Jurkat, Clone E6-1 (cell line): ENCODE results near the gene MSI2.

ENCODE experiments used
- DNase-seq: peaks from one replicate; pipeline ENCODE4 v3.0.0-alpha.2; 2011; ENCODE audit warnings: low read depth, low spot score
- H3K4me3 ChIP-seq: 2 replicates; pipeline ENCODE4 v1.5.1; 2011; ENCODE audit warnings: mild to moderate bottlenecking, low read length, control low read depth, moderate library complexity

Gene MSI2

DNA sequence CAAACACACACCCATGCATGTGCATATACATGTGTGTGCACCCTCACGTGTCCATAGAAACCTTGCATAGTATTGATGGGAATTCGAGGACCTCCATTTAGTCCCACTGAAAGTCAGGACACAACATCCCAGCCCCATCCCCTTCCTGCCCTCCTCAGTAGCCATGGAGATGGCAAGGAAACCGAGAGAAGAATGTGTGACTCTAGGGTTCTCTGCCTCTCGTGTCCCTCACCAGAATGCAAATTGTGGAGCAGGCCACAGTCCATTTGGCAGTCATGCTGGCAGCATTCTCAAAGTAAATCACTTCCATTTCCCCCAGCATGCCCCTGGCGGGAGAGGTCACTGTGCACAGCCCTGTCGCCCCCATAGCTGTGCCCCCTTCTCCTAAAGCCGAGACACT is 141.1 kb downstream of the MSI2 start:
- H3K4me3 ChIP-seq = no peak overlapping the region
- no peak for DNase-seq

DNA sequence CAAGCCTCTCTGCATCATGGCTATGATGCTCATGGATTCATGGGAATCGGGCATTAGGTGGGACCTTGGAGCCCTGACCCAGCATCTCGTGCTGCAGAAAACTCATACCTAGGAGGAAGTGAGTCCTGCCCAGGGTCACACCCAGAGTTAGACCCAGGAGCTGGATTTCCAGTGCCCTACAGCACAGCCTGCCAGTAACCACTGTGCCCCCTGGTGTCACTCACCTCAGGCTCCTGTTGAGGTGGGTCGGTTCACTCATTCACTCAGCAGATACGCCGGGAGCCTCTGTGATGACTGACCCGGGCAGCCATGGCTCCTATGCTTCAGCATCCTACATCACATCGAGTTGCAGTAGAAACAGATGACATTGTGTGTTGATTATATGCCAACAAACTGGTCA is 143.4 kb downstream of the MSI2 start:
- no peak for DNase-seq
- no peak overlapping the region for H3K4me3 ChIP-seq

DNA sequence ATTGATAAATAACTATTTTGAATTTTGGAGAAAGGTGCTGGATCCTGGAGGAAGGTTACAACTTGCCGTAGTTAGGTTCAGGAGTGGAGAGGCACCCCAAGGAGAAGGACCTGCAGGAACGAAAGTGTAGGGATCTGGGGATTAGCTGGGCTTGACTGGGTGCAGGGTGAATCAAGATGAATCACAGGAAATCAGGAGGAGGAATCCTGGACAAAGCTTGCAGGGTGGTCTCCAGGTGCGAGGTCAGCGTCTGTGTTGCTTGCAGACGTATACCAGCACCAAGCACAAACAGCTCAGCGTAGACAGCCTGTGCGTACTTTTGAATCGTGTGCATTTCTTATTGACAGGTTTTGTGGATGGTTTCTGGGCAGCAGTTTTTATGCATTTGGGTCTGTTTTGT is 144.3 kb downstream of the MSI2 start:
- no peak overlapping the region for H3K4me3 ChIP-seq
- DNase-seq = no peak

DNA sequence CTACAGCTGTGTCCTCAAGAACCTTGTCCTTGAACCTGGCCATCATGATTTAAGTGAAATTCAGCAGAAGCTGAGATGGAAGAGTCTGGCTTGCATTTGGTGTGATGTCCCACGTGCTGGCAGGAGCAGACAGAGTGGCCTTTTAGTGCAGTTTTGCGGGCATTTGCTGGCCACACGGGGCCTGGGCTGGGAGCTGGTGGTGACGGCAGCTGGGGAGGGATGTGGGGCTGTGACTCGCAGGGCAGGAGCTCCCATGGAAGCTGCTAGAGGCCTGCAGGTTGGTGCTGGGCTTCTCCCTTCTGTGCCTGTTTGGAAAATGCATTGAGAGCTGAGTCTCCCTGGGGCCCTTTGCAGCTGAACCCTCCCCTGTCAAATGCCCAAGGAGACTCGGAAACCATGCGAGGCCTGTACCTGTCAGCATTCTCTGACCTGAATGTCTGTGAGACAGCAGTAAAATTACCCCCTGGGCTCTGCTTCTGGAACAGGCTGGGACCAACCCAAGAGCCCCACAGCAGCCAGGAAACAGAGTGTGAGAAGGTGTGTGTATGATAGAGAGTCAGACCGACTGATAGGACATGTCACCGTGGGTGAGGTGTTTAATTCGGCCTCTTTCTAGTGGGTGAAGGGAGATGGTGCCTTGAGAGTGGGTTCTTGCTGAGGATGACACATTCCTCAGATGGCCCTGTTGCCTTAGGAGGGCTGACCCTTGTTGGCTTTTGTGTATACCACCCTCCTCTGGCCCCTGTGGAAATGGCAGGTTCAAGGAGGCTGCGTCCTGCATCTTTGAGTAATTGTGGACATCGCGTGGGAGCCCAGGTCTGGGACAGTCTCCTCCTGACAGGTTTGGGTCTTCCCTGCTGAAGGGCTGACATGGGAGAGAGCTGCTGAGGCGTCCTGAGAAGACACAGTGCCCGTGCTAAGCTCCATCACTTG is 145.5 kb downstream of the MSI2 start:
- no peak overlapping the region for H3K4me3 ChIP-seq
- DNase-seq = no peak

DNA sequence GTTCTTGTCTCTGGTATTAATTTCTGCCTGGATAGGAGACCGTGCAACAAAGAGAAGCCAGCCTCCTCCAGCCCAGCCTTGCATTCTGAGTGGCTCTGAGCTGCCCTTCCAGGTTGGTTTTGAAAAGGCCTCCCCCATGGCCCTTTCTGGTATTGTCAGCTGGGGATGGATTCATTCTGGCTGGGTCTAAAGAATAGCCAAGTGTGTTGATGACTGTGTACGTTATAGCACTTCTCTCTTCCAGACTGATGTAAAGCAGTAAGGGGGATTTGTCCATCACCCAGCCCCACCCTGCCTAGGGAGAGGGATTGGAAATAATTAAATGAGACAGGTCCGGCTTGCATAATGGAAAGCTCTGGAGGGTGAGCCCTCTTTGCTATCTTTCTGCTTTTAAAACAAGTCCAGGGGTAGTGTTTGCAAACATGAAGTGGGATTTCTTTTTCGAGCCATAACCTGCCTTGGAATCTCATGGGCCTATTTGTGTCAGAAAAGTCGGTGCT is 146.4 kb downstream of the MSI2 start:
- no peak overlapping the region for H3K4me3 ChIP-seq
- DNase-seq = no peak

DNA sequence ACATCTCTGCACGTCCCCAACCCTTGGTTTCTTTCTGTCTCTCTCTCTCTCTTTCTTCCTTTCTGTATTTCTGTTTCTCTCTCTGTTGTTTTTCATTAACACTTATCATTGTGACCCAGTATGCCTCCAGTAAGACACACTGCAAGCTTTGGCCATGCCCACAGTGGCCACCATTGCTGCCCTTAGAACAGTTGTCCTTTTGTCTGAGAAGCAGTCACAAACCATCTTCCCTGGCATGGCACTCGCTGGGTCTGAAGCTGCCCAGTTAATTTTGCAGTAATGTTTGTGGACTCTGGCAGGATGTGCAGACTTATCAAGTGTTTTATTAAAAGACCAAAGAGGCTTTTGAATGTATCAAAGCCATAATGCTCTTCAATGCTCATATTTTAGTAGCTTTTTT is 146.9 kb downstream of the MSI2 start:
- H3K4me3 ChIP-seq = no peak overlapping the region

DNA sequence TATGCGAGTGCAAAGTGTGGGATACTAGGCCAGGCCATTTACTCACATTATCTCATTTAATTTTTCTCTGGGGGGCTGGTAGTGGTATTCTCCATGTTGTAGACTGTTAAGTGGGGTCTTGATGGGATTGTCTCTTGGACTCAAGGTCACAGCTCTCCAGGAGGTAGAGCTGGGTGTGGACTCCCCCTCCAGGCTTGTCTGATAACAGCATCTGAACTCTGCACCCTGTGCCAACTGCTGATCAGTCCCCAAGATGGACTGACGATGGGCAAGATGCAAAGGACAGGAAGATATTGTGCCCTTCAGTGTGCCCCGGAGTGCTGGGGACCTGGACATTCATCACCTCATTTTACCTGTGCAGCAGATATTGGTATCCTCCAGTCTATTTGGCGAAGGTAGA is 147.8 kb downstream of the MSI2 start:
- peak; percentile 44 for DNase-seq

More for the DNA sequence above, 146.9 kb downstream of the MSI2 start:
- DNase-seq = no peak

DNA sequence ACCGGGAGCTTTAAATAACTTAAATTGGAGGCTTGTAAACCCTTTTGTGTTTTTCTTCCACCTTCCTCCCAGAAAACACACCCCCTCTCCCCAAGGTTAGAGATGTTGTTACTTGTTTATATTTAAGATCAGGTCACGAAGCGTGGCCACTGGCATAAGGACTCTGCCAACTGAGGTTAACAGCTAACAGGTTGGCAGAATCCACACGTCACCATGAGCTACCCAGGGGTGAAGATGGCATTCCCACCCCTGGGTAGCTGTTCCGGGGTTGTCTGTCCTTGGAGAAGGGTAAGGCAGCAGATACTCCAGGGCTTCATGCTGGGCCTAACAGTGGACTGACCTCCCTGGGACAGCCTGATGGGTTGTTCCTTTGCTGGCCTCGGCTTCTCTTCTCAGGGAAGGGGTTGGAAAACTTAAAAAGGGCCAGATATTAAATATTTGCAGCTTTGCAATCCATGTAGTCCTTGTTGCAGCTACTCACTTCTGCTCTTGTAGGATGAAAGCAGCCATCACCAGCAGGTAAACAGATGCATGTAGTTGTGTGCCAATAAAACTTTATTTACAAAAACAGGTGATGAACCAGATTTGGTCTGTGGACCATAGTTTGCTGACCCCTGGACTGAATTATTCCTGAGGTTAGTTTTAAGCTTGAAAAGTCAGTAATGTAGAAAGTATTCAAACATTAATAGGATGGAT is 148.6 kb downstream of the MSI2 start:
- no peak overlapping the region for H3K4me3 ChIP-seq

More for the DNA sequence above, 147.8 kb downstream of the MSI2 start:
- no peak overlapping the region for H3K4me3 ChIP-seq

DNA sequence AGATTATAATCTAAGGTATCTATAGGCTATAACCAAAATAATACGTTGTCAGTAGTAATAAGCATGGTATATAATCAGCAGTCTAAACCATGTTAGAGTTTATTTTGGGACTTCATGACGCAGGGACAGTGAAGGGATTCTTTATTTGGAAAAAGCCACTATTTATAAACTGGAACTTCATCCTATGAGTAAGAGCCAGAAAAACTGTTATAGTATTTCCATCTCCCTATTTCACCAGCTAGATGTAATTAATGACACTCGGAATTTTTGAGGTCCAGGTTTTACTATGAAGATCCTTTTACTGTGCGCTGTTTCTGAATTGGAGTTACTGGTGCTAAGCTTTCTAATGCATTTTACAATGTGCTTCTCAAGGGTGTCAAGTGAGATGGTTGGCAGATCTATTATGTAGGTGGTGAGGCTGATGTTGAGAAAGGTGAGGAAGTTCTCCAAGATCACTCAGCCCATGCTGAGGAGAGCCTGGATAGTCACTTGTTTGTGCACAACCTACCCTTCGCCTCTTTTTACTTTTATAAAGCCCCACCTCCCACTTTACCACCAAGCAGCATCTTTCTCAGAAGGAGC is 149.3 kb downstream of the MSI2 start:
- H3K4me3 ChIP-seq = no peak overlapping the region
- DNase-seq = no peak

More for the DNA sequence above, 148.6 kb downstream of the MSI2 start:
- DNase-seq = no peak

DNA sequence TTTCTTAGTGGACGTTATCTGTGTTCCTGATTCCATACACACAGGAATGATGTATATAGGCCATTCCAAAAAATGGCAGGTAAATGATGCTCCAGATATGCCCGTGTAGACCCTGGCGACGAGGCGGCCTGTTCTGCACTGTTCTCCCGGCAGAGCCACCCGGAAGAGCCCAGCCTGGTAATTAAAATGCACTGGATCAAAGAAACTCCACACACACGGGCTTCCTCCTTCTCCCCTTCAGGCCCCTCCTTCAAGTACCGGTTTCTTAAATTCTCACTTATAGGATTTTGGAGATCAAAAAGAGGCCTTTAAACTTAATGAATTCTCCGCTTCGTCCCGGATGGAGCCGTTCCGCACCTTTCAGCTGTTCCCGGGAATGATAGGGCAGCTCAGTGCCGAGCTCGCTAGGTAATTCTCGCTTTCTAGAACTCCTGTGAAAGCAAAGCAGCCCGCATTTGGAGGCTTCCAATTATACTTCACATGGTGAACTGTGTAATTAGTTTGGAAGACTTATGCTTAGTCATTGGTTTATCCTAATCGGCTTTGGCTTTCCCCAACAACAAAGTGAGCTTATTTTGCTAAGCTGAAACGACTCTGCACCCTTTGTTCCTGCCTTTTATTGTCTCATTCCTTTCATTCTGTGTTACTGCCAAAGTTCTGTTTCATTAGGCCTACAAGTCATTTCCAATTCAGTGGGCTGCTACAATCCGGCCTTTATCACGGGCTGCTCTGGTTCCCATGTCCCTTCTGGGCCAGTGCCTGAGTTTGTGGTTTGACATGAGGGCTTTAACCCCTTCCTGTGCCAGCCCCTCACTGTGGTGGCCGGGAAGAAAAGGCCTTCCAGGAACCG is 150.0 kb downstream of the MSI2 start:
- peak; percentile 19 for DNase-seq
- H3K4me3 ChIP-seq = no peak overlapping the region

DNA sequence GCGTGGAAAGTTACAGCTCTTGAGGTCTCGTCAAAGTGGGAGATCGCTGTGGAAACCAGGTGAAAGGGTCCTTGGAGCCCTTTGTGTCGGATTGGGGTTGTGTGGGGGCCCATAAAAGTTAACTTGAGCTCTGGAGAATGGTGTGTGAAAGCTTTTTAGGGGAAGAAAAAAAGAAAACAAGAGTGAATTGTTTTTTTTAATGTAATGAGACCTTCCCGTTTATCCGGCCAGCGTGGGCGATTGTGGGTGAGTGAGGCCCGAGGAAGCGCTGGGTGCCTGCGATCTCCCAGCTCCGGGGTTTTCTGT is 150.6 kb downstream of the MSI2 start:
- H3K4me3 ChIP-seq = no peak overlapping the region

DNA sequence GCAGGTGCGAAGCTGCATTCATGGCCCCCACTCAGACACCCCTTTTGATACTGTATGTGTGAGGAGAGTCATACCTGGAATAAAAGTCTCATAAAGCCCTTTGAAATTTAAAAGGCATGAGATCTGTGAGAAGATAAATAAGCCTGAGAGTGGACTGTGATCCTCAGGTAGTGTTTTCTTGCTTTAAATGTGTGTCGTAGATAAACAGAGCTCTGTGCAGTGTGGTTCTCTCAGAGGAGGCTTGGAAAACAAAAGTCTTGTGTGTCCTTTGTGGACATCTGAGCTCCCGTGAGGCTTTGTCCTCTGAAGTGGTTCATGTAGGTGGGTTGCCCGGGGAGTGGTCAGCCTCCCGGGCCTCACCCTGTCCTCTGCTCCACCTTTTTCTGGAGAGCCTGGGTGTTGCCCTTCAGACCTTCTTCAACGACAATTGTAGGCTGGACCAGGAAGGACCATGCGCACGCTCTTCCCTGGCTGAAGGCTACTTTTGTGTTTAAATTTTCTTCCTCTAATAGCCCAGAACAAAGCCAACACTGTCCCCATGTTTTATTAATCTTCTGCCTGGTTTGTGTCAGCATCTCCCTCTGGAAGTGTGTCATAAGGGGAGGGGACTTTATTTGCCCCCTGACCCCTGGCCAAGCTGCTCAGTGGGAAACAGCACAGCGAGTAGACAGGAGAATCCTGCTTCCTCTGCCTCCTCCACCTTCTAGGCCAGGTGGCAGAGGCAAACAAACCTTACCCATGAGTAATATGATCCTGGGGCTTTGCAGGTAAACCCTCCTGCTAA is 151.2 kb downstream of the MSI2 start:
- DNase-seq = no peak
- H3K4me3 ChIP-seq = peak overlapping the region; percentile 52

More for the DNA sequence above, 150.6 kb downstream of the MSI2 start:
- no peak for DNase-seq

DNA sequence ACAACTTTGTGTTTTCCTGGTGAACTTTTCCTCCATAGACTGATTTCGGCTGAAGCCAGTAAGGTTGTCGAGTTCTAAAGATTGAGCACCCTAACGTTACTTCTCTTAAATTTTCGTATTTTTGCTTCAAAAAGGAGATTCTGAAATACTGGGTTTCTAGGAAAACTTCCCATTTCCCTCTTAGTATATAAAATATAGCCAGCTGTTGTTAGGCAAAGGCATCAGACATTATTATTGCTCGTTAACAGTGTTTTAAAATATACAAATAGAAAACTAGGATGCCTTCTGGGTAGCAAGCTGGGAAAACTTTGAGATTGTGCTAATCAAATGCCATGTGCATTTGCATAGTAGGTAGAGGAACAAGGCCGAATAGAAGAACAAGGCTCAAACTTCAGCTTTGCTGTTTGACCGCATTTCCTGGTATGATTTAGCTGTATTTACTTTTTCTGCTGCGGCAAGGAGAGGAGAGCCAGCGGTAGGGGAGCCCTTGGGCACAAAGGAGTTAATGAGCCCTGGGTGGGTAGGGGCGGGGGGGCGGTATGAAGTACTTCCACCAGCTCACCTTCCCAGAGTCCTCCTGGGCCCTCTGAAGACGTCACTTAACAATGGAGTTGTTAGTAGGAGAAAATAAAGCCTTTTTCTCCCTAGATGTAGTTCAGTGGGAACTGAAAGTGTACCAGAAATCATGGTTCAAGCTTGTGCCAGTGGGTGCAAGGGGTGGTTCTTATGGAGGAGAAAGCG is 151.9 kb downstream of the MSI2 start:
- DNase-seq = peak; percentile 96
- H3K4me3 ChIP-seq = peak overlapping the region; percentile 52

DNA sequence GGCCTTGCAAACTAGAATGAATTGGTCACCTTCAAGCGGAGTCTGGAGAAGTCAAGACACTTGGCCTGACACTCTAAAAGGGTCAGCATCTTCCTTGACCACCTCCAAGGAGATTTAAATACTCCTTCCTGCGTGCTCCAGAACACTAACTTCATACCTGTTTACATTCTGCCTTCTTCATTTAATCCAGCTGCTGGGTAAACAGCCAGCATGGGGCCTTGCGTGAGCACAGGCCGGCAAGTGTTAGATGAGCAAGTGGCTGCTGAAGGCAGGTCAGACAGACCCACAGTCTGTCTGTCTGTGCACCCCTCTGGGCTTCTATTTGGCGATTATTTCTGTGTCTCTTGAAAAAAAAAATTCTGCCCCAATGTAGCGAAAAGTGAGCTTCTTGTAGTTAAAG is 153.8 kb downstream of the MSI2 start:
- DNase-seq = no peak
- no peak overlapping the region for H3K4me3 ChIP-seq

DNA sequence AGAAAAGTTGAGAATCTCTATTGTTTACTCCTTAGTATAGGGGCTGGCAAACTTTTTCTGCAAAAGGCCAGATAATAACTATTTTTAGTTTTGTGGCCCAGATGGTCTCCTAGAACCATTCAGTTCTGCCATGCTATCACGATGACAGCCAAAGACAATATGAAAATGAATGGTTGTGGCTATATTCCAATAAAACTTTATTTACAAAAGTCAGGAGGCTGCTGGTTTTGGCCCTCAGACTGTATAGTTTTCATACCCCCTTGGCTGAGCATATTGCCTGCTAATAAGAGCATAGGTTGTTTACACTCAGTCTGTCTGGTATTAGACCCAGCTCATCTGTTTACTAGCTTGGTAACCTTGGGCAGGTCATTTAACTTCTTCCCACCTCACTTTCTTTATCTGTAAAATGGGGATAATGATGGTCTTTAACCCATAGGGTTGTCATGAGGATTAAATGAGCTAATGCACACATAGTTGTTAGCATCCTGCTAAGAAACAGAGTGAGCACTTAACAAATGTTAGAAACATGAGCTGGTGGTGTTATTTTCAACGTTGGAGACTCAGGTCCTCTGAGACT is 156.3 kb downstream of the MSI2 start:
- H3K4me3 ChIP-seq = no peak overlapping the region
- no peak for DNase-seq

DNA sequence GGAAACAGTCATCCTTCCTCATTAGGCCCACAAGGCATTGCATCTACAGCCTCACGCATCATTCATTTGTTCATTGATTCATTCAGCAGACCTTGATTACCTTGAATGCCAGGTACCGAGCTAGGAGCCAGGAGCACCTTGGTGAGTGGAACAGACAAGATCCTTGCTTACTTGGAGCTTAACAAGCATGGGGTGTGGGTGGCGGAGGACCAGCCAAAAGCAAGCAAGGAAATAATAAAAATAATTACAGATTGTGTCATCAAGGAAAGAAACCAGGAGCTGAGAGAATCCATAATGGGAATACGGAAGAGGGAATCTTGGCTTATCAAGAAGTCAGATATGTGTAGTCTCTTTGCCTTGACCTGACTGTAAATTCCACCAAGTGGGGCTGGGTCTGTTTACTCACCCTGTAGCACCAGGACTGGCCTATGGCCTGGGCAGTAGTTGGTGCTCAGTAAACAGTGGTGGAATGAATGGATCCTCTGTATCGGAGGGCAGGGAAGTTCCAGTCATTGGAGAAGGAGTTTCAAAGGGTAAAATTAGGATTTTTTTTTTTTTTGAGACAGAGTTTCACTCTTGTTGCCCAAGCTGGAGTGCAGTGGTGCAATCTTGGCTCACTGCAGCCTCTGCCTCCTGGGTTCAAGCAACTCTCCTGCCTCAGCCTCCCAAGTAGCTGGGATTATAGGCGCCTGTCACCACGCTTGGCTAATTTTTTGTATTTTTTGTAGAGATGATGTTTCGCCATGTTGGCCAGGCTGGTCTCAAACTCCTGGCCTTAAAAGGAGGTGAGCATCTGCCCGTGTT is 157.7 kb downstream of the MSI2 start:
- H3K4me3 ChIP-seq = no peak overlapping the region
- DNase-seq = no peak

DNA sequence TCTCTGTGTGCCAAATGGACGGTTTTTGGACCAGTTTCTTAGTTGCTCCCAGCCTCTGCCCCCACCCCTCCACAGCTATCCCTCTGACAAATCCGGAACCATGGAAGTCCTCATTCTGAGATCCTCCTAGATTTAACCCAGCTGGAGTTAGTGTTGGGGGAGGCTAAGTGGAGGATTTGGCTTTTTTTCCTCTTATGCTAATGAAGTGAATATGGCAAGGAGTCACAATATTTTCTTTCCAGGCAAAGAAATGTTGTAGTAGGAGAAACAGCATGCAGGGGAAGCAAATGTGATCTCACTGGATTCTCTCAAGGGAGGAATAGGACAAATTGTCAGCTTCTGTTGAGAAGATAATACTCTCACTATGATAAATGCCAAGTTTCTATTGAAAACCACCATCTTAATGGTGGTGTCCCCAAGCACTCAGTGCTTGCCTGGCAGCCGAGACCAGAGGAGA is 159.5 kb downstream of the MSI2 start:
- no peak for DNase-seq
- no peak overlapping the region for H3K4me3 ChIP-seq
